GM12891 (cell line): Measurements from ENCODE around the gene C2orf72.
"Not testable (repeated sequence)": the region's sequence is repeated elsewhere in the genome, so short reads cannot be mapped to it uniquely, and the experiment has no call there.

Experiments
- DNase-seq: peaks from one replicate; pipeline ENCODE4 v3.0.0; 2011; ENCODE audit warnings: low spot score; ENCODE audit not compliant: insufficient read length
- FAIRE-seq: peaks from 2 replicates; lab custom pipeline; 2011; peaks lifted over from hg19 to GRCh38; lab: Jason Lieb, UNC
- PAX5 ChIP-seq: IDR thresholded peaks from 2 replicates; pipeline ENCODE4 v1.6.1; 2011; ENCODE audit warnings: low read length, moderate library complexity, mild to moderate bottlenecking; ENCODE audit not compliant: insufficient read depth, severe bottlenecking
- POLR2A ChIP-seq: IDR thresholded peaks from 2 replicates; pipeline ENCODE4 v1.6.1; 2011; ENCODE audit warnings: low read depth, low read length, control low read depth
- POLR2AphosphoS5 ChIP-seq: IDR thresholded peaks from 2 replicates; pipeline ENCODE4 v1.6.1; 2011; ENCODE audit warnings: low read depth, low read length, control low read depth
- POU2F2 ChIP-seq: IDR thresholded peaks from 2 replicates; pipeline ENCODE4 v1.6.1; 2011; ENCODE audit warnings: low read depth, mild to moderate bottlenecking, control low read depth, low read length, moderate library complexity
- SPI1 ChIP-seq: IDR thresholded peaks from 2 replicates; pipeline ENCODE4 v1.6.1; 2011; ENCODE audit warnings: low read depth, low read length, control low read depth
- TAF1 ChIP-seq: IDR thresholded peaks from 2 replicates; pipeline ENCODE4 v1.6.1; 2011; ENCODE audit warnings: low read depth, low read length, control low read depth

Gene C2orf72

DNA sequence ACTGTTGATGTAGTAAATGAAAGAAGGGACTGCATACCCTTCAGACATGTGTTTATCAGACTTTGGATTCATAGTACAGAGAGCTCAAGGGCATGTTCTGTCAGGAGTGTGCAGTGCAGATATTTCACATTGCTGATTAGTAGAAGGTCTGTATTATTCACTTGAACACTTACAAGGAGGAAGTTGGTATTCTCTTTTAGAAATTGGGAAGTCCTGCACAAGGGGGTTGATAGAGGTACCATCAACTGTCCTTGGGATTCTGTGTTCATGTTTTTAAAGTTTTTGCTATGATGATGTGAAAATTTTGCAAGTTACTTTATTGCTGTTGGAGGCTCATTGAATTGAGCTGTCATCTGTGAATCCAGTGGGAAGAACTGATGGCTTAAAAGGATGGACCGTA, 26.0 kb downstream of the C2orf72 start:
- DNase-seq: no peak
- TF ChIP-seq POLR2A: no peak
- TF ChIP-seq PAX5: no peak
- TF ChIP-seq POU2F2: no peak
- no peak for TF ChIP-seq TAF1
- no peak for TF ChIP-seq SPI1
- FAIRE-seq: no peak

DNA sequence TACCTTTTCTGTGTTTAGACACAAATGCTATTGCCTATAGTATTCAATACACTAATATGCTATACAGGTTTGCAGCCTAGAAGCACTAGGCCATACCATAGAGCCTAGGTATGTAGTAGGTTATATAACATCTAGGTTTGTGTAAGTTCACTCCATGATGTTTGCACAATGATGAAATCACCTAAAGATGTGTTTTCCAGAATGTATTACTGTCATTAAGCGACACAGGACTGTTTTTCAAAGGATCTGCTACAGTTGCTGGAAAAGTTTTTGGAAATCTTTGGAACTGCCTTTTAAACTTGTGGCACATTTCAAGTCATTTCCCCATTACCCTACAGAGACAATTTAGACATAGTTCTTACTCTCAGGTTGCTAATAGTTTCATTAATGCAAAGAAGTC, 28.6 kb downstream of the C2orf72 start:
- FAIRE-seq (no peak), DNase-seq (no peak)
- no peak for TF ChIP-seq TAF1
- no peak for TF ChIP-seq POU2F2
- TF ChIP-seq PAX5: no peak
- TF ChIP-seq POLR2A: no peak
- TF ChIP-seq POLR2AphosphoS5: no peak
- no peak for TF ChIP-seq SPI1

DNA sequence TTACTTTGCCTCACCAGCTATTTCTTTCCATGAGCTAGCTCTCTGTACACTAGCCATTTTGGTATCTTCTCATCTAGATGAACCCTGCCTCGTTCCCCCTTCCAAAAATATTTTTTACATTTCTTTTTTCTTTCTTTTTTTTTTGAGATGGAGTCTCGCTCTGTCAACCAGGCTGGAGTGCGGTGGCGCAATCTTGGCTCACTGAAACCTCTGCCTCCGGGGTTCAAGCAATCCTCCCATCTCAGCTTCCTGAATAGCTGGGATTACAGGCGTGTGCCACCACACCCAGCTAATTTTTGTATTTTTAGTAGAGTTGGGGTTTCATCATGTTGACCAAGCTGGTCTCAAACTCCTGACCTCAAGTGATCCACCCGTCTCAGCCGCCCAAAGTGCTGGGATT, 30.2 kb downstream of the C2orf72 start:
- DNase-seq, FAIRE-seq: not testable (repeated sequence)

DNA sequence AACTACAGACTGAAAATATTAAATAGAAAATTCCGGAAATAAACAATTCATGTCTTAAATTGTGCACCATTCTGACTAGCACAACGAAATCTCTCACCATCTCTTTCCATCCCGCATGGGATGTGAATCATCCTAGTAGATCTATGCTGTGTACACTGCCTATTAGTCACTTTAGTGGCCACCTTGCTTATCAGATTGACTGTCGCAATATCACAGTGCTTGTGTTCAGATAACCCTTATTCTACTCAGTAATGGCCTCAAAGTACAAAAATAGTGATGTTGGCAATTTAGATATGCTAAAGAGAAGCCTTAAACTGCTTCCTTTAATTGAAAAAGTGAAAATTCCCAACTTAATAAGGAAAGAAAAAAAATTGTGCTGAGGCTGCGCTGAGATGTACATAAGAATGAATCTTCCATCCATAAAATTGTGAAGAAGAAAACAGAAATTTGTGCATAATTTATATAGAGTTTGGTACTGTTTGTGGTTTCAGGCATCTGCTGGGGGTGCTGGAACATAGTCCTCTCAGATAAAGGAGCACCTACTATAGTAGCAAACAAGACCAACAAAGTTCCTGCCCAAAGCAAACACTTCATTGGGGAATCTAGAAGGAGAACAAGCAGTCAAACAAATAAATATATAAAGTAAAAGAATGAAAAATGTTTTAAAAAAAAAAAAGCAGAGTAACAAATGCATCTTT, 31.4 kb downstream of the C2orf72 start:
- DNase-seq (no peak), FAIRE-seq (no peak)
- TF ChIP-seq SPI1: no peak
- no peak for TF ChIP-seq TAF1
- no peak for TF ChIP-seq POLR2A
- no peak for TF ChIP-seq PAX5
- no peak for TF ChIP-seq POU2F2
- TF ChIP-seq POLR2AphosphoS5: no peak

DNA sequence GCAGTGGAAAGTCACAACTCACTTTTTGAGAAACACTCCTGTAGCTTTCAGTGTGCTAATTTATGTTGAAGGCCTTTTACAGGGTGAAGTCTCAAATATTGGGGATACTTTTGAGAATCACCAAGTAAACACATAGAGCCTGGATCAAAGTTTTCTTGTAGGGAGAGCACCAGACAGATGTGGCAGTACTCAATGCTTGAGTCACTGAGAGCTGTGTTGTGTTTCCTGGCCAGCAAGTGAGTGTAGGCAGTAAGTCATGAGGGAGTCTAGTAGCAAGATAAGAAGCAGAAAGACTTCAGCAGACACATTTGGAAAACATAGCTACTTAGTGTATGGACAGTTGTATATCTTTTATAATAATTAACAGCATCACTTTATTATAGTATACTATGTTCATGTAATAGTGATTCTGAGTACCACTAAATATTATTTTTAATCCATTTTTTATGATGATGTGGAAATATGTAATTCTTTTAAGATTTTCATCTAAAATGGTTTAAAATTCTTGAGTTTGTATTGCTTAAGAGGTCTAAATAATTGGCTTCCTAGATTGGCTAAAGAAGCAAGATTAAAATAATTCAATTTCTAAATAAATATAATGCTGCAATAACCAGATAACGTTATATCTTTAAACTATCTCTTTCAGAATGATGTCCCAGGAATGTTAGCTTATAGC, 32.2 kb downstream of the C2orf72 start:
- no peak for FAIRE-seq
- TF ChIP-seq POLR2A (no peak), POLR2AphosphoS5 (no peak)

DNA sequence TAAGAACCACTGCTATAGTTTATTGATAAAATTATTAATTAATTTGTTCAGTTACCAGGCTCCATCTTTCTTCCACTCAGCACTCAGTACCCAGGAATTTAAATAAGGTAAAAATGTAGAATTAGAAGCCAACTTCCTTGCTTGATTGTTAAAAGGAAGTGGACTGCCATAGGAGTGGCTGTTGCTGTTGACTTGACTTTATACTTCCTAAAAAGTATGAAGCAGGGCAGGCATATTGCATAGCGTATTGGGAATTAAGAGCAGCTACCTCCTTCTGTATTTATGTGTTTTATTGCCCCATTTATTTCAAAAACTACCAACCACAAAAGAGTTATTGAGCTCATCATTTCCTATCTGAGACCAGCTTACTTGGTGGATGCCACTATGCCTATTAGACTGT, 47.2 kb downstream of the C2orf72 start:
- FAIRE-seq (no peak), DNase-seq (no peak)

More for the DNA sequence above, 32.2 kb downstream of the C2orf72 start:
- no peak for DNase-seq

DNA sequence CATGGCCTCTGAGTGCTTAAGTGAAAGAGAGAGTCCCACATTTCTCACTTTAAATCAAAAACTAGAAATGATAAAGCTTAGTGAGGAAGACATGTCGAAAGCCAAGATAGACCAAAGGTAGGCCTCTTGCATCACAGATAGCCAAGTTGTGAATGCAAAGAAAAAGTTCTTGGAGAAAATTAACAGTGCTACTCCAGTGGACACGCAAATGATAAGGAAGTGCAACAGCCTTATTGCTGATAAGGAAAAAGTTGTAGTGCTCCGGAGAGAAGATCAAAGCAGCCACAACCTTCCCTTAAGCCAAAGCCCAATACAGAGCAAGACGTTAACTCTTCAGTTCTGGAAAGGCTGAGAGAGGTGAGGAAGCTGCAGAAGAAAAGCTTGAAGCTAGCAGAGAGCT, 51.4 kb downstream of the C2orf72 start:
- no peak for FAIRE-seq
- no peak for DNase-seq
- TF ChIP-seq POLR2A (no peak), POLR2AphosphoS5 (no peak), TAF1 (no peak), PAX5 (no peak), POU2F2 (no peak), SPI1 (no peak)

More for the DNA sequence above, 47.2 kb downstream of the C2orf72 start:
- TF ChIP-seq TAF1 (no peak), PAX5 (no peak), POLR2A (no peak), POU2F2 (no peak), POLR2AphosphoS5 (no peak), SPI1 (no peak)

DNA sequence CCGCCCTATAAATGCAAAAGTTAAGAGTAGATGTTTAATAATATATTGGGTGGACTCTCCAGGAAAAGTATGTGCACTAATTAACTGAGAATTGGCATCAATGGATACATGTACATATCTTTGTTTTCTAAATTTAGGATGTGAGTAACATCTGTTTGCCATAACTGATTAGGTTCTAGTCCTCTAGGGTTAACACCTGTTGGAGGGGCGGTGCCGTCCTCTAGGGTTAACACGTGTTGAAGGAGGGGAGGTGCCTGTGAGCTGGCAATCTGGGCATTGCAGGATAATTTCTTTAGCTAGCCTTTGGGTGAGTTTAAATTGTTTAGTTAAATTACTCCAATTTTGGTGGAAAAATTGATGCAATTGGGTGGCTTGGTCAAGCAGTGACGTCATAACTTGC, 56.6 kb downstream of the C2orf72 start:
- no peak for TF ChIP-seq POLR2AphosphoS5
- TF ChIP-seq PAX5: no peak
- no peak for TF ChIP-seq SPI1
- TF ChIP-seq POU2F2: no peak
- TF ChIP-seq POLR2A: no peak
- no peak for TF ChIP-seq TAF1
- FAIRE-seq (no peak), DNase-seq (no peak)

DNA sequence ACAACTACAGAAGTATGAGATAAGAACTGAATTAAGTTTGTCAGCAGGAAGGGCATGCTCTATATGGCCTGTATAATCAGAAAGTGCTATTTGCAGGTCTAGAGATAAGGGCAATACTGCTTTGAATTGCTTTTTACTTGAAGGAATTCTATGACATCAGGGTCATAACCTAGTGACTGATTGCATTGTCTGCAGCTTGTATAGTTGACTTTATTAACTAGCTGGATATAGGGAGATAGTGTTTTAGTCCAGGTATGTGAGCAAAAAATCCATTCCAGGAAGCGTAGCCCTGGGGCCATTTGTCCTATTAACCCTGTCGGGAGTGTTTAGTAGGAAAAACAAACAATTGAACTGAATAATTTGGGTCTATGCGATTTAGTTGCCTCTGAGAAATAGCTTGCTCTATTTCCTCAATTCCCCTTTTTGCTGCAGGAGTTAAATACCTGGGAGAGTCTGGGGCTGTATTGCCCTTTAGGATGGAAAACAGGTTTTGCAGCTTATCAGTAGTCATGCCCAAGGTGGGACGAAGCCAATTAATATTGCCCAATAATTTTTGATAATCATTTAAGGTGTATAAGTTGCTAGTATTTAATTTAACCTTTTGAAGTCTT, 57.5 kb downstream of the C2orf72 start:
- DNase-seq (no peak), FAIRE-seq (no peak)
- TF ChIP-seq POLR2AphosphoS5: no peak
- TF ChIP-seq POU2F2: no peak
- no peak for TF ChIP-seq POLR2A
- no peak for TF ChIP-seq SPI1
- TF ChIP-seq TAF1: no peak
- no peak for TF ChIP-seq PAX5
